LNCaP clone FGC (cell line): ENCODE results near the gene BCAS3.

ENCODE experiments used
- DNase-seq: peaks from one replicate; pipeline ENCODE4 v3.0.0-alpha.2; 2011; ENCODE audit warnings: low read depth
- H3K4me3 ChIP-seq: 2 replicates; pipeline ENCODE4 v1.5.1; 2011; ENCODE audit warnings: mild to moderate bottlenecking, low read depth, low read length, control low read depth
- TF ChIP-seq, protein P1 (sequence below): IDR thresholded peaks from 2 replicates; pipeline ENCODE4 v1.5.1; 2012; ENCODE audit warnings: mild to moderate bottlenecking; ENCODE audit not compliant: control insufficient read depth, insufficient read depth; ENCODE audit errors: extremely low read depth

BCAS3 gene

DNA sequence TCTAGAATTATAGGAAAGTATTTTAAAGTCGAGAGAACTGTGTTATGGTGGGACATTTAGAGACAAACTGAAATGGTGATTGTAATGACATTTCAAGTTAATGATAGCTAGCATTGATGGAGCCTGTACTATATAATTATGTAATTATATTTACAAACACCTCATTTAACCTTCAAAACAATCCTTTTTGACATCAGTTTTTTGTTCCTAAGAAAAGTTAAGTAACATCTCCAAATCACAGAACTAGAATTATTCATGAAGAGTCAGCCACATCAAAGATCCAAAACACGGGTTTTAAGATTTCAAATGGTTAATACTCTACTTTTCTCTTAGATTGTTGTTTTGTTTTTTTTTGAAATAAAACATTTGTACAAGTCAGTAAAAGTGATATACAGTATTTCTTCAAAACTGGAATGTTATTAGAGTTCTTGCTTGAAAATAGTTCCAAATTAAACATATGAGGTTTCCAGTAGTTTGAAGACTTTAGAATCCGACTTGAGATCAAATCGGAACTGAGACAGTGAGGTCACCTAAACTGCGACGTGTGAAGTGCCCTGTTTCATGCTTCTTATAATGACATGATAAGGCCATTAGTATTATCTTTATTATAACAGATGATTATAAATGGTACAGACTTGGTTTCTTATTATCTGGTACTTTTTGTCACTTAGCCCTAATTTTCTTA lies 457.0 kb downstream of the BCAS3 start:
- DNase-seq = no peak
- H3K4me3 ChIP-seq = no peak overlapping the region
- TF ChIP-seq, protein P1, sequence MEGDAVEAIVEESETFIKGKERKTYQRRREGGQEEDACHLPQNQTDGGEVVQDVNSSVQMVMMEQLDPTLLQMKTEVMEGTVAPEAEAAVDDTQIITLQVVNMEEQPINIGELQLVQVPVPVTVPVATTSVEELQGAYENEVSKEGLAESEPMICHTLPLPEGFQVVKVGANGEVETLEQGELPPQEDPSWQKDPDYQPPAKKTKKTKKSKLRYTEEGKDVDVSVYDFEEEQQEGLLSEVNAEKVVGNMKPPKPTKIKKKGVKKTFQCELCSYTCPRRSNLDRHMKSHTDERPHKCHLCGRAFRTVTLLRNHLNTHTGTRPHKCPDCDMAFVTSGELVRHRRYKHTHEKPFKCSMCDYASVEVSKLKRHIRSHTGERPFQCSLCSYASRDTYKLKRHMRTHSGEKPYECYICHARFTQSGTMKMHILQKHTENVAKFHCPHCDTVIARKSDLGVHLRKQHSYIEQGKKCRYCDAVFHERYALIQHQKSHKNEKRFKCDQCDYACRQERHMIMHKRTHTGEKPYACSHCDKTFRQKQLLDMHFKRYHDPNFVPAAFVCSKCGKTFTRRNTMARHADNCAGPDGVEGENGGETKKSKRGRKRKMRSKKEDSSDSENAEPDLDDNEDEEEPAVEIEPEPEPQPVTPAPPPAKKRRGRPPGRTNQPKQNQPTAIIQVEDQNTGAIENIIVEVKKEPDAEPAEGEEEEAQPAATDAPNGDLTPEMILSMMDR = no peak

DNA sequence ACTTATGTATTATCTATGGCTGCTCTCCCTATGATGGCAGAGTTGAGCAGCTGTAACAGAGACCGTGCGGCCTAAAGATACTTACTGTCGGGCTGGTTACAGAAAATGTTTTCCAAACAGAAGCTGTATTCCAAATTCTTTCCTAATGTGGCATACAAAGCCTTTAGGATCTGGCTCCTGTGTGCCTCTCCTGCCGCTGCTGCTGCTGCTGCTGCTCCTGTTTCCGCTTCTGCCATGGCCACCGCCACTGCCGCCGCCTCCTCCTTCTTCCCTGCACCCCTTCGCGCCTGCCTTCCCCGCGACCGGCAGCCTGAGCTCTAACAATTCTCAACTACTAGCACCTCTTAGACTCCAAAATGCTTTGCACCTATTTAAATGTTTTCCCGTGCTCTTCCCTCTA lies 458.1 kb downstream of the BCAS3 start:
- no peak for DNase-seq
- TF ChIP-seq, protein P1 = no peak
- H3K4me3 ChIP-seq = no peak overlapping the region

- no peak for DNase-seq
- H3K4me3 ChIP-seq = no peak overlapping the region
- TF ChIP-seq, protein P1 = no peak
These were observed 458.6 kb downstream of the BCAS3 start for GRCh38 chr17:61136296-61136695.

DNA sequence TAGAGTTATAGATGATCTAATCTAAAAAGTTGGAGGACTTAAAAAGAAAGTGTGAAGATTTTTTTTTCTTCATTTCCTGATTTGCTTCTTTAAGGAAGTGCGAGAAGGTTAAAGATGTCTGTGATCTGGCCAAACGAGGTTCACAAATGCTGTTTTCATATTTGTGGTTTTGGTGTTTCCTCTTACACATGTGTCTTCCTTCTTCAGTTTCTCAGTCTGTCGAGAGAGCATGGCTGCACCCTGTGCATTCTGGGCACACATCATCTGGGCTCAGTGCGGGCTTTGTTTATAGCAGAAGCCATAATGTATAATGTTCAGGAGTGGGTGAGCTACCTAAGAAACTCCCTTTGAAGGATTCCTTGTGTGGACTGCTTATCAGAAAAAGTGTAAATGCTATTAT lies 461.6 kb downstream of the BCAS3 start:
- DNase-seq = no peak
- TF ChIP-seq, protein P1 = no peak
- no peak overlapping the region for H3K4me3 ChIP-seq

- no peak for DNase-seq
- TF ChIP-seq, protein P1 = no peak
- H3K4me3 ChIP-seq = no peak overlapping the region
These were observed 462.6 kb downstream of the BCAS3 start for GRCh38 chr17:61140081-61140786.

GRCh38 chr17:61143026-61143425 lies 465.4 kb downstream of the BCAS3 start:
- no peak for DNase-seq
- TF ChIP-seq, protein P1 = no peak
- no peak overlapping the region for H3K4me3 ChIP-seq
